ENCODE data around the gene ALKBH5. TPM values are rescaled to one million over a fixed set of nuclear protein-coding genes. Genes with fewer than 3 reads are reported as not detected.

The ALKBH5 gene
- total RNA-seq, 4 donors from 2014 or later, result 66.5 to 136 (median 98.5) TPM

GRCh38 chr17:18148586-18148985, 35.0 kb upstream of the ALKBH5 start:
- Histone ChIP-seq H3K27ac (no peak overlapping the region), H3K36me3 (no peaks in the 10 kb centered on the region)

GRCh38 chr17:18151290-18151689, 32.3 kb upstream of the ALKBH5 start:
- H3K9me3 ChIP-seq, result no peaks in the 10 kb centered on the region
- no peaks in the 10 kb centered on the region for H3K36me3 ChIP-seq
- no peak for TF ChIP-seq POLR2A (IDR thresholded peaks at IDR 0.05)
- no peak overlapping the region for H3K4me3 ChIP-seq
- DNase-seq, result no peak
- no peaks in the 10 kb centered on the region for H3K27me3 ChIP-seq
- no peak overlapping the region for H3K27ac ChIP-seq
- intact Hi-C loops (cut with DNase I; ENCODE audit: low total_unique reads), result no loop called here
- no peaks in the 10 kb centered on the region for H3K4me1 ChIP-seq

More at GRCh38 chr17:18148586-18148985, 35.0 kb upstream of the ALKBH5 start:
- H3K4me3 ChIP-seq, result no peak overlapping the region
- H3K4me1 ChIP-seq, result no peaks in the 10 kb centered on the region
- no peaks in the 10 kb centered on the region for H3K27me3 ChIP-seq
- intact Hi-C loops (cut with DNase I; ENCODE audit: low total_unique reads), result no loop called here
- no peak for TF ChIP-seq POLR2A (IDR thresholded peaks at IDR 0.05)
- no peak for TF ChIP-seq CTCF (IDR thresholded peaks at IDR 0.05)
- H3K9me3 ChIP-seq, result no peaks in the 10 kb centered on the region
- no peak for DNase-seq

- no peaks in the 10 kb centered on the region for H3K27me3 ChIP-seq
- intact Hi-C loops (cut with DNase I; ENCODE audit: low total_unique reads), result no loop called here
- peak overlapping the region in 1 of 2 donors; percentile 79 for H3K27ac ChIP-seq
- DNase-seq, result no peak
- H3K4me1 ChIP-seq, result peaks cover 0 to 5% of the 10 kb centered on the region in 2 donors
- no peaks in the 10 kb centered on the region for H3K36me3 ChIP-seq
- TF ChIP-seq CTCF (IDR thresholded peaks at IDR 0.05), result no peak
- TF ChIP-seq POLR2A (IDR thresholded peaks at IDR 0.05), result no peak
- no peaks in the 10 kb centered on the region for H3K9me3 ChIP-seq
- no peak overlapping the region for H3K4me3 ChIP-seq
Observed at GRCh38 chr17:18155179-18155578, 28.4 kb upstream of the ALKBH5 start.

GRCh38 chr17:18156171-18156975, 27.3 kb upstream of the ALKBH5 start:
- TF ChIP-seq CTCF (IDR thresholded peaks at IDR 0.05) (no peak), POLR2A (IDR thresholded peaks at IDR 0.05) (no peak)
- intact Hi-C loops (cut with DNase I; ENCODE audit: low total_unique reads), result no loop called here
- DNase-seq, result peak in 1 of 2 donors; percentile 41
- Histone ChIP-seq H3K4me1 (peaks cover 0 to 5% of the 10 kb centered on the region in 2 donors), H3K27me3 (no peaks in the 10 kb centered on the region), H3K4me3 (no peak overlapping the region), H3K36me3 (no peaks in the 10 kb centered on the region), H3K27ac (peak overlapping the region; percentile 2 to 79), H3K9me3 (no peaks in the 10 kb centered on the region)

GRCh38 chr17:18156976-18157280, 26.7 kb upstream of the ALKBH5 start:
- Histone ChIP-seq H3K27ac (peak overlapping the region; percentile 2 to 79), H3K36me3 (no peaks in the 10 kb centered on the region), H3K9me3 (no peaks in the 10 kb centered on the region), H3K4me1 (peaks cover 0 to 5% of the 10 kb centered on the region in 2 donors), H3K27me3 (no peaks in the 10 kb centered on the region), H3K4me3 (no peak overlapping the region)
- intact Hi-C loops (cut with DNase I; ENCODE audit: low total_unique reads), result no loop called here
- DNase-seq, result no peak
- TF ChIP-seq CTCF (IDR thresholded peaks at IDR 0.05), result no peak
- no peak for TF ChIP-seq POLR2A (IDR thresholded peaks at IDR 0.05)
